Fibroblast of lung (primary cell): ENCODE results near the gene STARD8. TPM values are rescaled to one million over a fixed set of nuclear protein-coding genes. Genes with fewer than 3 reads are reported as not detected.
"Not testable (repeated sequence)": the region's sequence is repeated elsewhere in the genome, so short reads cannot be mapped to it uniquely, and the experiment has no call there.

Experiments
- DNase-seq, 2 donors: peaks; one replicate each; pipeline versions ENCODE4 v3.0.0 to v3.0.0-alpha.2; 2010; ENCODE audit warnings: low read depth in 2 of 2
- H2AFZ ChIP-seq: 2 replicates; pipeline ENCODE4 v1.5.1; 2012; ENCODE audit warnings: low read length, control low read depth, inconsistent platforms
- H3K27ac ChIP-seq: 2 replicates; pipeline ENCODE4 v1.5.1; 2011; ENCODE audit warnings: low read length, control low read depth; ENCODE audit not compliant: insufficient read depth
- H3K27me3 ChIP-seq: 2 replicates; pipeline ENCODE4 v1.5.1; 2011; ENCODE audit warnings: mild to moderate bottlenecking, low read length; ENCODE audit not compliant: control insufficient read depth, insufficient read depth
- H3K36me3 ChIP-seq: 2 replicates; pipeline ENCODE4 v1.5.1; 2011; ENCODE audit warnings: low read length; ENCODE audit not compliant: control insufficient read depth, insufficient read depth
- H3K4me1 ChIP-seq: 2 replicates; pipeline ENCODE4 v1.5.1; 2011; ENCODE audit warnings: low read length; ENCODE audit not compliant: control insufficient read depth, insufficient read depth; ENCODE audit errors: extremely low read depth
- H3K4me2 ChIP-seq: 2 replicates; pipeline ENCODE4 v1.5.1; 2011; ENCODE audit warnings: low read length, control low read depth; ENCODE audit not compliant: insufficient read depth; ENCODE audit errors: extremely low read depth
- H3K4me3 ChIP-seq, 4 experiments: fragments of 200-600 bp in 1 of 4; sonication (generic) in 1 of 4; replicated peaks in 1 of 4; 2 replicates each; pipeline ENCODE4 v1.5.1; 2011 to 2016; ENCODE audit warnings: low read length in 4 of 4, low read depth in 3 of 4, mild to moderate bottlenecking in 3 of 4, control low read depth in 2 of 4, inconsistent platforms in 1 of 4, mixed read lengths in 1 of 4; ENCODE audit not compliant: insufficient read depth in 1 of 4; ENCODE audit errors: control extremely low read depth in 1 of 4
- H3K79me2 ChIP-seq: 2 replicates; pipeline ENCODE4 v1.5.1; 2012; ENCODE audit warnings: mild to moderate bottlenecking, low read length, inconsistent platforms; ENCODE audit not compliant: control insufficient read depth, insufficient read depth
- H3K9ac ChIP-seq: 2 replicates; pipeline ENCODE4 v1.5.1; 2011; ENCODE audit warnings: mild to moderate bottlenecking, low read length, control low read depth; ENCODE audit not compliant: insufficient read depth
- H3K9me3 ChIP-seq: 2 replicates; pipeline ENCODE4 v1.5.1; 2012; ENCODE audit warnings: low read depth, low read length; ENCODE audit not compliant: control insufficient read depth, insufficient read depth
- H4K20me1 ChIP-seq: 2 replicates; pipeline ENCODE4 v1.5.1; 2011; ENCODE audit warnings: low read length; ENCODE audit not compliant: control insufficient read depth, insufficient read depth; ENCODE audit errors: extremely low read depth
- CTCF ChIP-seq, 2 donors: IDR thresholded peaks in 1 of 2; conservative IDR thresholded peaks in 1 of 2; 1 replicate in 1 of 2; 2 replicates in 1 of 2; pipeline ENCODE4 v1.5.1; 2011 to 2012; ENCODE audit warnings: low read length in 2 of 2, control low read depth in 1 of 2, inconsistent platforms in 1 of 2, low read depth in 1 of 2, mild to moderate bottlenecking in 1 of 2
- EZH2 ChIP-seq: IDR thresholded peaks from 2 replicates; pipeline ENCODE4 v1.5.1; 2012; ENCODE audit warnings: low read length, control low read depth, mild to moderate bottlenecking; ENCODE audit errors: missing control alignments
- polyA plus RNA-seq, 2 donors: library from polyadenylated mRNA; depleted of rRNA in 1 of 2; stranded (reverse) in 1 of 2; unstranded in 1 of 2; fragments of >200 nt; gene quantifications; 2 replicates each; pipeline ENCODE4 v1.2.1, GENCODE V29; 2011 to 2012; ENCODE audit warnings: missing spikeins in 1 of 2
- total RNA-seq: library from RNA; depleted of rRNA; stranded (reverse); fragments of >200 nt; gene quantifications from 2 replicates; pipeline ENCODE4 v1.2.1, GENCODE V29; 2014

The STARD8 gene
- total and polyA plus RNA-seq, 2 donors (not counting 1 experiment from before 2014, with no cell fraction given), result 0.76 to 1.5 TPM

- Histone ChIP-seq H3K4me1 (no peaks in the 10 kb centered on the region), H3K27ac (no peak overlapping the region)
Observed at GRCh38 chrX:68651110-68651509, 3.6 kb downstream of the STARD8 start.

GRCh38 chrX:68652326-68653170 is 5.1 kb downstream of the STARD8 start:
- H3K4me3 ChIP-seq, result no peak overlapping the region
- H3K4me1 ChIP-seq, result no peaks in the 10 kb centered on the region
- no peak overlapping the region for H3K4me2 ChIP-seq
- no peak overlapping the region for H3K9ac ChIP-seq
- DNase-seq, result peak; percentile 23 to 25
- no peak overlapping the region for H2AFZ ChIP-seq
- no peak overlapping the region for H3K27ac ChIP-seq
- no peaks in the 10 kb centered on the region for H4K20me1 ChIP-seq
- TF ChIP-seq EZH2 (no peak), CTCF (conservative IDR thresholded peaks at IDR 0.05 in 1 of 2, IDR thresholded peaks at IDR 0.05 in 1 of 2; ENCODE audit: low read depth in 1 of 2, low read length in 2 of 2) (no peak)
- no peaks in the 10 kb centered on the region for H3K9me3 ChIP-seq
- H3K27me3 ChIP-seq, result no peaks in the 10 kb centered on the region
- no peaks in the 10 kb centered on the region for H3K79me2 ChIP-seq
- no peaks in the 10 kb centered on the region for H3K36me3 ChIP-seq

More at GRCh38 chrX:68651110-68651509, 3.6 kb downstream of the STARD8 start:
- Histone ChIP-seq H3K4me2 (no peak overlapping the region), H3K9me3 (no peaks in the 10 kb centered on the region), H2AFZ (no peak overlapping the region), H3K27me3 (no peaks in the 10 kb centered on the region), H4K20me1 (no peaks in the 10 kb centered on the region), H3K9ac (no peak overlapping the region), H3K79me2 (no peaks in the 10 kb centered on the region), H3K4me3 (no peak overlapping the region), H3K36me3 (no peaks in the 10 kb centered on the region)
- DNase-seq, result no peak
- TF ChIP-seq CTCF (conservative IDR thresholded peaks at IDR 0.05 in 1 of 2, IDR thresholded peaks at IDR 0.05 in 1 of 2; ENCODE audit: low read depth in 1 of 2, low read length in 2 of 2) (no peak), EZH2 (no peak)

GRCh38 chrX:68654693-68655092 is 7.2 kb downstream of the STARD8 start:
- no peak for DNase-seq
- Histone ChIP-seq H3K9ac (no peak overlapping the region), H3K27me3 (no peaks in the 10 kb centered on the region), H3K9me3 (no peaks in the 10 kb centered on the region), H3K27ac (no peak overlapping the region), H4K20me1 (no peaks in the 10 kb centered on the region), H2AFZ (no peak overlapping the region), H3K4me3 (no peak overlapping the region), H3K79me2 (no peaks in the 10 kb centered on the region), H3K36me3 (no peaks in the 10 kb centered on the region), H3K4me2 (no peak overlapping the region), H3K4me1 (peaks cover 2% of the 10 kb centered on the region)
- TF ChIP-seq CTCF (conservative IDR thresholded peaks at IDR 0.05 in 1 of 2, IDR thresholded peaks at IDR 0.05 in 1 of 2; ENCODE audit: low read depth in 1 of 2, low read length in 2 of 2) (no peak), EZH2 (no peak)

- H3K4me2 ChIP-seq, H3K36me3 ChIP-seq, H3K4me1 ChIP-seq, H3K27ac ChIP-seq, H3K79me2 ChIP-seq, H2AFZ ChIP-seq, H3K9me3 ChIP-seq, H3K27me3 ChIP-seq, H3K9ac ChIP-seq, DNase-seq, H3K4me3 ChIP-seq, H4K20me1 ChIP-seq: not testable (repeated sequence)
Observed at GRCh38 chrX:68656473-68656872, 9.0 kb downstream of the STARD8 start.
